Calu3 (cell line): ENCODE data around the gene UNC80. TPM values are rescaled to one million over a fixed set of nuclear protein-coding genes. Genes with fewer than 3 reads are reported as not detected.

Experiments
- BruUV-seq: library from RNA; stranded (reverse); fragments of 400-500 nt; replicated peaks from 2 replicates; lab custom pipeline; 2021; lab: Mats Ljungman, UMichigan
- CTCF ChIA-PET: fragments of 300-600 bp; sonication (Branson Sonifier 250); formaldehyde crosslinking; loops from one replicate; lab custom pipeline; 2022; ENCODE audit warnings: antibody characterized with exemption; lab: Charles Lee
- DNase-seq: peaks from one replicate; pipeline ENCODE4 v3.0.0; 2022
- H3K27ac Mint-ChIP-seq: one replicate; pipeline ENCODE4 v1.8.0; 2022; ENCODE audit warnings: mixed read lengths; ENCODE audit not compliant: unreplicated experiment
- H3K27me3 Mint-ChIP-seq: one replicate; pipeline ENCODE4 v1.8.0; 2022; ENCODE audit warnings: mixed read lengths; ENCODE audit not compliant: unreplicated experiment
- H3K36me3 Mint-ChIP-seq: one replicate; pipeline ENCODE4 v1.8.0; 2022; ENCODE audit warnings: mild to moderate bottlenecking, moderate library complexity, mixed read lengths; ENCODE audit not compliant: insufficient read depth, unreplicated experiment
- H3K4me1 Mint-ChIP-seq: one replicate; pipeline ENCODE4 v1.8.0; 2022; ENCODE audit warnings: mild to moderate bottlenecking, low read depth, mixed read lengths; ENCODE audit not compliant: unreplicated experiment
- H3K4me3 Mint-ChIP-seq: one replicate; pipeline ENCODE4 v1.8.0; 2022; ENCODE audit warnings: mild to moderate bottlenecking, low read depth, moderate library complexity, mixed read lengths; ENCODE audit not compliant: unreplicated experiment
- H3K9me3 Mint-ChIP-seq: one replicate; pipeline ENCODE4 v1.8.0; 2022; ENCODE audit warnings: low read depth, mixed read lengths; ENCODE audit not compliant: unreplicated experiment
- intact Hi-C: fragments of 100-400 bp; cut with micrococcal nuclease; formaldehyde crosslinking; loops from one replicate; pipeline ENCODE4 v1.10.0; 2022; ENCODE audit not compliant: unreplicated experiment
- total RNA-seq: library from RNA; stranded (reverse); gene quantifications from 2 replicates; pipeline ENCODE4 v1.2.3, GENCODE V29; 2022
- TF ChIP-seq, protein P1 (sequence below): fragments of 200-600 bp; IDR thresholded peaks from one replicate; pipeline ENCODE4 v1.8.0; 2022; ENCODE audit warnings: antibody characterized with exemption; ENCODE audit not compliant: unreplicated experiment

Gene UNC80
- total RNA-seq, 1 experiment from 2014 or later: not detected

DNA sequence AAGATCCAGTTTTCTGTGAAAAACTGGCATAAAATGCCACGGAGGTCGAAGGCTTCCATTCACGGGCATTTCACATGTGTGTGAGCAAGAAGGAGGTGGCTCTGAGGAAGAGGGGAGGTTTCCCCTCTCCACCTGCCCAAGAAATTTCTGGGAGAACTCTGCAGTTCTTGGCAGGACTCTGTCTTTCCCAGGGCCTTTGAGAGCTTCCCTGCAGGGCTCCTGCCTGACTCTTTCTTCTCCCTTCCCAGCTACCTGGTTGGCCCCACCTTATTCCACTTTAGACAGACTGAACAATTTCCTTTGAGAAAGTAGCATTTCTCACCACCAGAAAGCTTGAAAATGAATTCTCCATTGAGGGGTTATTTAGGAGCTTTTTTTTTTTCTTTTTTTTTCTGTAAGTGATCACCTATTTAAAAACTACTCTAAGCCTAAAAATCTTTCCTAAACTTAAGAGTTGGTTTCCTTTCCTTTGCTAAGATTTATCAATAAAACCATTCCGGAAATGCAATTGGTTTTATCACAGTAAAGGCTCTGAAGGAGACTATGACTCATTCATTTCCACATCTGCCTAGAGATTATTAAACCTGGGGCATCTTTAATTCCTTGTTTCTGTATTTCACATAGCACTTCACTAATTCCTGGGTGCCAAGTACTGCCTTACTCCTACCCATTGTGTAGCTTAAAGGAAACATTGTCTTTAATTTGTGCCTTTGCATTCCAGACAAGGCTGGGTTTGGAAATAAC is 59.3 kb downstream of the UNC80 start:
- CTCF ChIA-PET: no interaction called here
- TF ChIP-seq, protein P1, sequence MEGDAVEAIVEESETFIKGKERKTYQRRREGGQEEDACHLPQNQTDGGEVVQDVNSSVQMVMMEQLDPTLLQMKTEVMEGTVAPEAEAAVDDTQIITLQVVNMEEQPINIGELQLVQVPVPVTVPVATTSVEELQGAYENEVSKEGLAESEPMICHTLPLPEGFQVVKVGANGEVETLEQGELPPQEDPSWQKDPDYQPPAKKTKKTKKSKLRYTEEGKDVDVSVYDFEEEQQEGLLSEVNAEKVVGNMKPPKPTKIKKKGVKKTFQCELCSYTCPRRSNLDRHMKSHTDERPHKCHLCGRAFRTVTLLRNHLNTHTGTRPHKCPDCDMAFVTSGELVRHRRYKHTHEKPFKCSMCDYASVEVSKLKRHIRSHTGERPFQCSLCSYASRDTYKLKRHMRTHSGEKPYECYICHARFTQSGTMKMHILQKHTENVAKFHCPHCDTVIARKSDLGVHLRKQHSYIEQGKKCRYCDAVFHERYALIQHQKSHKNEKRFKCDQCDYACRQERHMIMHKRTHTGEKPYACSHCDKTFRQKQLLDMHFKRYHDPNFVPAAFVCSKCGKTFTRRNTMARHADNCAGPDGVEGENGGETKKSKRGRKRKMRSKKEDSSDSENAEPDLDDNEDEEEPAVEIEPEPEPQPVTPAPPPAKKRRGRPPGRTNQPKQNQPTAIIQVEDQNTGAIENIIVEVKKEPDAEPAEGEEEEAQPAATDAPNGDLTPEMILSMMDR: no peak
- DNase-seq: no peak
- Mint-ChIP-seq H3K27me3 (no peaks in the 10 kb centered on the region), H3K4me1 (peaks cover 15% of the 10 kb centered on the region), H3K36me3 (no peaks in the 10 kb centered on the region), H3K9me3 (no peaks in the 10 kb centered on the region), H3K27ac (no peak overlapping the region), H3K4me3 (no peak overlapping the region)
- BruUV-seq: no TSS peak
- intact Hi-C loops: no loop called here

DNA sequence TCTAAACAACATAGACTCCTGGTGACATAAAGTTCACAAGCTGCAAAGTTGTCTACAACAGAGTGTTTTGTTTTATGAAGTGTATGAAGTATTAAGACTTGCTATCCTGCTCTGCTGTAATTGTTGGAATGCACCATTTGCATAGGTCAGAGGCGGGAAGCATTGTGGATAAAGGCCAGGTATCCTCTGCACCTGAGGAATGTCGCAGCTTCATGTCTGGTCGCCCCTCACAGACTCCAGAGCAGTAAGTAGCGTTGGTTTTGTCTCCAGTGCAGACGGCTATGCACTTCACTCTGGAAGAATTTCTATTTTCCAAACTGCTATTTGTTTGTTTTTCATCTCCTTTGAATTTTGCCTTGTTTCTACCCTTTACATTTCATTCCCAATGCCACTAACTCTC is 63.1 kb downstream of the UNC80 start:
- CTCF ChIA-PET: no interaction called here
- intact Hi-C loops: no loop called here
- H3K36me3 Mint-ChIP-seq: no peaks in the 10 kb centered on the region
- H3K9me3 Mint-ChIP-seq: no peaks in the 10 kb centered on the region
- no TSS peak for BruUV-seq
- H3K4me1 Mint-ChIP-seq: peaks cover 15% of the 10 kb centered on the region
- no peak overlapping the region for H3K27ac Mint-ChIP-seq
- no peaks in the 10 kb centered on the region for H3K27me3 Mint-ChIP-seq
- H3K4me3 Mint-ChIP-seq: no peak overlapping the region
- TF ChIP-seq, protein P1: no peak
- DNase-seq: no peak

DNA sequence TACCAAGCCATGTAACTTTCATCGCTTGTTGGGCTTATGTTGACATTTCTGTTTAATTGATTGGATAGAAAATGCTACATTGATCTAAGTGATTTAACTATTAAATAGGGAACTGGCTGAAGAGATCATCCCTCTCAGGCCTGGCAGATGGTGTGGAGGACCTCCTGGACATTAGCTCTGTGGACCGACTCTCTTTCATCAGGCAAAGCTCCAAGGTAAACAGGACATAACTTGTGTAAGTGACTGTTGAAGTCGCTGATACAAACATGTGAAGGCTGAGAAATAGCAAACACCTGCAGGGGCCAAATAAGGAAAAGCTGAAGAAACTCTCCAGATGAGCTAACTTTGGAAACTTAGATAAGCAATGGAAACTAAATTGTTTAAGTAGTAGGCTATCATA is 68.8 kb downstream of the UNC80 start:
- BruUV-seq: no TSS peak
- Mint-ChIP-seq H3K4me1 (no peaks in the 10 kb centered on the region), H3K9me3 (no peaks in the 10 kb centered on the region), H3K27me3 (no peaks in the 10 kb centered on the region), H3K4me3 (no peak overlapping the region), H3K36me3 (no peaks in the 10 kb centered on the region), H3K27ac (no peak overlapping the region)
- TF ChIP-seq, protein P1: no peak
- DNase-seq: no peak
- intact Hi-C loops: no loop called here
- CTCF ChIA-PET: no interaction called here

DNA sequence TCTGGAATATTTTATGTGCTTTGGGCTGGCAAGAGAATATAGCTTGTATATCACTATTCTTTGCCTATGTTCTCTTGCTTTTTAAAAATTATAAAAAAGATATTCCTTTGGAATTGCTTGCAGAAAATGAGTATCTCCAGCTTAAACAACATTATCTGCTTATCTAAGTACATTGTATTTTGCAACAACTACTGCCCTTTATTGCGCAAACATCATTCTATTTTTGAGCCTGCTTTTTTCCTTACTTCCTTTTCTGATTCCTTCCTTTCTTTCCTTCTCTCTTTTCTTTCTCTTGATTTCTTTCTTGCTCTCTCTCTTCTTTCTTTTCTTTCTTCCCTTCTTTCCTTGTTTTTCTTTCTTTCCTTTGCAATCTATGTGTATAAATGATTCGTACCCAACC is 74.0 kb downstream of the UNC80 start:
- Mint-ChIP-seq H3K4me3 (no peak overlapping the region), H3K4me1 (no peaks in the 10 kb centered on the region), H3K9me3 (no peaks in the 10 kb centered on the region), H3K27me3 (no peaks in the 10 kb centered on the region), H3K36me3 (no peaks in the 10 kb centered on the region), H3K27ac (no peak overlapping the region)
- DNase-seq: no peak
- CTCF ChIA-PET: no interaction called here
- intact Hi-C loops: no loop called here
- TF ChIP-seq, protein P1: no peak
- BruUV-seq: no TSS peak
